DMS53 (cell line): ENCODE measurements around the gene CAMLG.
"Not testable (repeated sequence)": the region's sequence is repeated elsewhere in the genome, so short reads cannot be mapped to it uniquely, and the experiment has no call there.

Experiments
- DNase-seq: peaks from one replicate; lab custom pipeline; 2025; lab: John Stamatoyannopoulos, UW

The CAMLG gene

GRCh38 chr5:134738133-134738962 is at the start of gene CAMLG:
Gene CAMLG, plus strand, starts transcription at chr5:134738548. Its CDS starts 73 bp downstream, at chr5:134738621.
- peak; percentile 99 for DNase-seq

DNA sequence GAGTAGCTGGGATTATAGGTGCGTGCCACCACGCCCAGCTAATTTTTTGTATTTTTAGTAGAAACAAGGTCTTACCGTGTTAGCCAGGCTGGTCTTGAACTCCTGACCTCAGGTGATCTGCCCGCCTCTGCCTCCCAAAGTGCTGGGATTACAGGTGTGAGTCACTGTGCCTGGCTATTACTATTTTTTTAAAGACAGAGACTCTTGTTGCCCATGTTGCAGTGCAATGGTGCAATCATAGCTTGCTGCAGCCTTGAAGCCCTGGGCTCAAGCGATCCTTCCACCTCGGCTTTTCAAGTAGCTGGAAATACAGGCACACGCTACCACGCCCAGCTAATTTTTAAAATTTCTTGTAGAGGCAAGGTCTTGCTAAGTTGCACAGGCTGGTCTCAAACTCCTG is 48.2 kb upstream of the CAMLG start:
- DNase-seq = not testable (repeated sequence)

GRCh38 chr5:134692722-134693121 is 45.6 kb upstream of the CAMLG start:
- no peak for DNase-seq

GRCh38 chr5:134708301-134708700 is 30.0 kb upstream of the CAMLG start:
- DNase-seq = no peak

DNA sequence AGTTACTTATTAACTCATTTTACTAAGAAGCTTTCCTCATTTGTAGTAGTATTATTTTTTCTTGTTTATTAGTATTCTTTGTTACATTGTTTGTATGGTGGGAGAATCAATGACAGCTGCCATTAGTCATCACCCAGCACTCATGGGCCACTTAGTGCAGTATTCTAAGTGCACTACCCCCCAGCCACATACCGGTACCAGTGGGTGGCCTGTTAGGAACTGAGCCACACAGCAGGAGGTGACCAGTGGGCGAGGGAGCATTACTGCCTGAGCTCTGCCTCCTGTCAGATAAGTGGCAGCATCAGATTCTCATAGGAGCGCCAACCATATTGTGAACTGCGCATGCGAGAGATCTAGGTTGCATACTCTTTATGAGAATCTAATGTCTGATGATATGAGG is 24.2 kb upstream of the CAMLG start:
- DNase-seq = peak; percentile 16

DNA sequence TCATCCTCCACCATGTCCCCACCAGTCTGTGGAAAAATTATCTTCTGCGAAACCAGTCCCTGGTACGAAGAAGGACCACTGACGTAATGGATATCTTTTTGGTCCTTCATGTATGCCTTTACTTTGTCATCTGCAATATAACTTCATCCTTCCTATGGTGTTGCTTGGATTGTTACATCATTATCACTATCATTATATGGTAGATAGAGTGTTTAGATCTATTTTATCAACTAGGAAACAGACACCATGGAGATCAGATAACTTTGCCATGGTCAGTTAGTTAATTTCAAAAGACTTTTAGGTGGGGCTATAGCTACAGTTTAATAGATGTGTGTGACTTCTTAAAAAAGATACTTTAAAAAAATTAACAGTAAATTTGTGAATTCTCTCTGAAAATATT is 23.8 kb upstream of the CAMLG start:
- no peak for DNase-seq

DNA sequence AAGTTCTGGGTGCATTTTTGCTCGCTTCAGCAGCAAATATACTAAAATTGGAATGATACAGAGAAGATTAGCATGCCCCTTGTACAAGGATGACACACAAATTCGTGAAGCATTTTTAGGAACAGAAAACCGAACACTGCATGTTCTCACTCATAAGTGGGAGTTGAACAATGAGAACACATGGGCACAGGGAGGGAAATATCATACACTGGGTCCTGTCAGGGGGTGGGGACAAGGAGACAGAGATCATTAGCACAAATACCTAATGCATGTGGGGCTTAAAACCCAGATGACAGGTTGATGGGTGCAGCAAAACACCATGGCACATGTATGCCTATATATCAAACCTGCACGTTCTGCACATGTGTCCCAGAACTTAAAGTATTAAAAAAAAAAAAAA is 22.9 kb upstream of the CAMLG start:
- not testable (repeated sequence) for DNase-seq

DNA sequence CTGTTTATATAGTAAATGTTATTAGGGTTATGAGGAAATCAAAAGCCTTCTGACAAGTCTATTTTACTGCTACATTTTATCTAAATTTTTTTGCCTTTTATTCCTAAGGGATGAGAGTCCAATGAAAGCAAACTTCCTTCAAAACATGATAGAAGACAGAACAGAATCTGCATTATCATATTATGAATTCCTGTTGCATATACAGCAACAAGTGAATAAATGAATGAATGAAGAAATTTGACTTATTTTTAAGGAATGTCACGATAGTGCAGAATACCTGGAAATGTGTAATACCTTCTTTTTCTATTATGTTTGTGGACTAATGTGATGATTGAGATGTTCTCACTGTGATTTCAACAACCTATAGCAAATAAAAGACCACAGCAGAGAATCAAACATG is 13.5 kb upstream of the CAMLG start:
- no peak for DNase-seq

DNA sequence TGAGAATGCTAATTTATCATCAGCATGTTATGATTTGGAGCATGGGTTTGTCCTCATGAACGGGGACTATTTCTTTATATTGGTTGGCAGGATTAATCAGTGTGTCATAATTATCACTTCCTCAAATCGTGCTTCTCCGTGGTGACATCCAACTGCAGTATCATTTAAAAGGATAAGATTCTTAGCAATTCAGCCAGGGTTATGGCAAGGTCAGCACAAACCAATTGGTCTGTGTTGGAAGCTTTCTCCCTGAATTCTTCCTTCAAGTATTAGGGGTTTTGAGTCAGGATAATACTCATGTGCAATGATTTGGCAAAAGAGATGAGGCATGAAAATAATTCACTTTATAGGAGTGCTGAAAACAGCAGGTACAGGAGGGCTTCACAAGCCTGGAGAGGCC is 5.5 kb upstream of the CAMLG start:
- no peak for DNase-seq

GRCh38 chr5:134735243-134735642 is 3.1 kb upstream of the CAMLG start:
- no peak for DNase-seq

- DNase-seq = peak; percentile 8
Observed at GRCh38 chr5:134736173-134736812, 2.1 kb upstream of the CAMLG start.

GRCh38 chr5:134738963-134739661 is 764 bp downstream of the CAMLG start:
- peak; percentile 75 for DNase-seq

DNA sequence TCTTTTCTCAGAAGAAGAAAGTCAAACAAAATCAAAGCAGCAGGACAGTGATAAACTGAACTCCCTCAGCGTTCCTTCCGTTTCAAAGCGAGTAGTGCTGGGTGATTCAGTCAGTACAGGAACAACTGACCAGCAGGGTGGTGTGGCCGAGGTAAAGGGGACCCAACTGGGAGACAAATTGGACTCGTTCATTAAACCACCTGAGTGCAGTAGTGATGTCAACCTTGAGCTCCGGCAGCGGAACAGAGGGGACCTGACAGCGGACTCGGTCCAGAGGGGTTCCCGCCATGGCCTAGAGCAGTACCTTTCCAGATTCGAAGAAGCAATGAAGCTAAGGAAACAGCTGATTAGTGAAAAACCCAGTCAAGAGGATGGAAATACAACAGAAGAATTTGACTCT is 2.7 kb downstream of the CAMLG start:
- DNase-seq = no peak

DNA sequence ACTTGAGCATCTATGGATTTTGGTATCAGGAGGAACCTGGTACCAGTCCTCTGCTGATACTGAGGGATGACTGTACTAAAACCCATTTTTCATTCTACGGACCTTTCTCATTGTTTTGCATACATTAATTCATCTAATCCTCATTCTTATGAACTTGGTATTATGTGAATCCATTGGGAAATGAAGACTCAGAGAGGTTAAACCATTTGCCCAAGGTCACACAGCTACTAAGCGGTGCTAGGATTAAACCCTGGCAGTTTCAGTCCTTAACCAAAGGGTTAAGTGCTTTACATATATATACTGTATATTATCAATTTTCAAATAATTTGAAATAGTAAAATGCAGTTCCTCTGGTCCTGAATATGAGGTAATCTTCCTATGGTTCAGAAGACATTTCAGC is 3.8 kb downstream of the CAMLG start:
- DNase-seq = no peak

GRCh38 chr5:134749415-134749814 is 11.1 kb downstream of the CAMLG start:
- DNase-seq = no peak

DNA sequence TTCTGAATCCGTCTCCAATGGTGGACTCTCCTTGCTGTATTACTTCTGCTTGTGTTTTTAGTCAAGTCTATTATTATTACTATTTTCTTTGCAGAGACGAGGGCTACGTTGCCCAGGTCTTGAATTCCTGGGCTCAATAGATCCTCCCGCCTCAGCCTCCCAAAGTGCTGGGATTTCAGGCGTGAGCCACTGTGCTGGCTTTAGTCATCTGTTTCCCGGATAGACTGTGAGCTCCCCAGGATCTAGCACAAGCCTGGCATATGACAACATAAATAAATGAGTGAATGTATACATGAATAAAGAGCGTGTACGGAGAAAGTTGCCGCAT is 19.8 kb downstream of the CAMLG start:
- DNase-seq = no peak

DNA sequence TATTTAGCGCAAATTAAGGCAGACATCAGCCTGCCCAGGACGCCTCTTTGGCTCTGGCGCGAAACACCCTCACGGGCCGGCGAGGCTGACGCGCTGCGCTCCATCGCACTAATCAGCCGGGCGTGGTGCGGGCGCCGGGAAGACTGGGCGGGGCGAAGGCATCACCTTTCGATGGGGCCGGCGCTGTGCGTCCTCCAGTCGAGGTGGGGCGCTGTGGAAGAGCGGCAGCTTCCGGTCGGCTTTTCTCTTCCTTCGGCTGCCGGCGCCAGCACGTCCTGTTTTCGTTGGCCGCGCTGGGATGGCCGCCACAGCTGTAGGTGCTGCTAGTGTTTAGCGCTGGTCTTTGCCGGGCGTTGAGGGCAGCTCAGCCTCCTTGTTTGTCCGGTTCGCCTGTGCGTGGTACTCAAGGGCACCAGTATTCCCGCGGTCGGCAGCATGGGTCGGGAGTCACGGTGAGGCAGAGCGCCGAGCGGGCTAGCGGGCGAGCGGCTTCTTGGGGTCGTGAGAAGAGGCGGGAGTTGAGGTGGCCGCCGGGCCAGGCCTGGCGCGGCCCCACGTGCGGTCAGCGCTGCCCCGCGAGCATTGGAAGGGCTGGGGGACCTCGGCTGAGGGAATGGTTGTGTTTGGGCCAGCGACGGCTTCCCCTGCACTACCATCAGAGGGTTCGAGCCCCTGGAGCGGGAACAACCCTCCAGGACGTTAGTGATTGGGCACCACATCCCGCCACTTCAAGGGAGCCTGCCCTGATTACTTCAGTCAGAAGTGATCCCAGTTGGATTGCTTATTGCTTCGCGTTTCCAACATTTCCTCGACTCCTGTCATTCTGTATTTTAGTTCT is 20.4 kb downstream of the CAMLG start, which contains the start of gene DDX46:
Gene DDX46, plus strand, starts transcription at position 276 of the 838 bp plus-strand sequence. Its CDS starts 160 bp downstream, at position 436.
- peak; percentile 98 for DNase-seq

GRCh38 chr5:134767528-134768291 is 29.4 kb downstream of the CAMLG start:
- DNase-seq = not testable (repeated sequence)

DNA sequence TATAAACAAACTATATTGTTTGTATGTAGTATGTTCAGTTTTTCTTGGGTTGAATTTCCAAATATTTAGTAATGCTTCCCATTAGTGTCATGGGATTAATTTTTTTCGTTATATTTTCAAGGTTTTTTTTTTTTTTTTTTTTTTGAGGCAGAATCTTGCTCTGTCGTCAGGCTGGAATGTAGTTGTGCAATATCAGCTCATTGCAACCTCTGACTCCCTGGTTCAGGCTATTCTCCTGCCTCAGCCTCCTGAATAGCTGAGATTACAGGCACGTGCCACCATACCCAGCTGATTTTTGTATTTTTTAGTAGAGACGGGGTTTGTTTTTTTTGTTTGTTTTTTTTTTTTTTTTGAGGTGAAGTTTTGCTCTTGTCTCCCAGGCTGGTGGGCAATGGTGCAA is 30.9 kb downstream of the CAMLG start:
- DNase-seq = no peak

GRCh38 chr5:134772461-134773125 is 34.2 kb downstream of the CAMLG start:
- DNase-seq = no peak

GRCh38 chr5:134777366-134777765 is 39.0 kb downstream of the CAMLG start:
- DNase-seq = no peak
